ENCODE measurements around the gene RPL18A.
A peak's percentile ranks its signal among the peaks of the same experiment; 100 is the strongest.

RPL18A gene

GRCh38 chr19:17841810-17842662 is 17.7 kb upstream of the RPL18A start:
- DNase-seq = peak; percentile 31 to 55 (median 33)

- no peak for DNase-seq
Observed at GRCh38 chr19:17842663-17843291, 16.9 kb upstream of the RPL18A start.

DNA sequence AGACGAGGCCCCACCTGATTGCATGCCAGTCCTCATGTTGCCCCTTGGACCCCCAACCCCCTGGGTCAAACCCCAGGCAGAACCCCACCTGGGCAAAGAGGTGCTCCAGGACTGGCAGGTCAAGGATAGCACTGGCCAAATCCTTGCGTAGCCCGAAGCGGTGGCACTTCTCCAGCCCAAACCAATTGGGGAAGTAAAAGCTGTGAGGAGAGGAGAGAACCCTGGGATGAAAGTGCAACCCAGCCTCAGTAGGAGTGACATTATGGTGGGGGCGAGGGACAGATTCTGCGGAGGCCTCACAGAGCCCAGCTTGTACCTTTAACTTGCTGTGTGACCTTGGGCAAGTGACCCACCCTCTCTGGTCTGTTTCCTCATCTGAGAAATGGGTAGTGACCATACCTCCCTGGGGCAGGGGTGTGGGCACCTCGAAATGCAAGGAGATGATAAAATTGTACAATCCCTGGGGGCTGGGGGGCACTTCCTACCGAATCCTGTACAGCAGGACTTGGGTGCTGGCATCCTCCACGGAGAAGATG is 16.4 kb upstream of the RPL18A start:
- peak in 2 of 3 donors; percentile 23 to 33 for DNase-seq

DNA sequence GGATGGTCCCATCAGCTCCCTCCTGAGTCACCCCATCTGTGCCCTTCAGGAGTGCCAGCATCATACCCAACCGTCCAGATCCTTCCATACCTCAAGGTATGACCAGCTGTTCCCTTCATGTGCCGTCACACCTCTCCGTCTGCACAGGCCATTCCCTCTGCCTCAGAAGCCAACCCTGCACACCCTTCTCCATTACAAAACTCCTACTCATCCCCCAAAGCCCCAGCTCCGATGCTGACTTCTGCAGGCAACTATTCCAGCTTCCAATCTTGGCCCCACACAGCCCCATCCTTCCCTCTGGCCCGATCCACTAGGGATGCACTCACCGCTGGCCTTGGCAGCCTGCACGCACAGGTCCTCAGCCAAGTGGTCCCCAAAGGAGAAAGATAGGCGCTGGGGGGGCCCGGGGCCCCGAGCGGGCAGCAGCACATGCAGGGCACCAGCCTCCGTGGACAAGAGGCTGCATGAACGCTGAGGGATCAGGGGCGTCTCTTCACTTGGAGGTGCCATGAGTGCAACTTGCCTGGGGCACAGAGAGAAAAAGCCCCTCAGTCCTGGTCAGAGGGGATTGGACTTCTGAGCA is 15.7 kb upstream of the RPL18A start:
- DNase-seq = no peak

GRCh38 chr19:17846146-17846545 is 13.6 kb upstream of the RPL18A start:
- peak in 2 of 3 donors; percentile 27 to 29 for DNase-seq

DNA sequence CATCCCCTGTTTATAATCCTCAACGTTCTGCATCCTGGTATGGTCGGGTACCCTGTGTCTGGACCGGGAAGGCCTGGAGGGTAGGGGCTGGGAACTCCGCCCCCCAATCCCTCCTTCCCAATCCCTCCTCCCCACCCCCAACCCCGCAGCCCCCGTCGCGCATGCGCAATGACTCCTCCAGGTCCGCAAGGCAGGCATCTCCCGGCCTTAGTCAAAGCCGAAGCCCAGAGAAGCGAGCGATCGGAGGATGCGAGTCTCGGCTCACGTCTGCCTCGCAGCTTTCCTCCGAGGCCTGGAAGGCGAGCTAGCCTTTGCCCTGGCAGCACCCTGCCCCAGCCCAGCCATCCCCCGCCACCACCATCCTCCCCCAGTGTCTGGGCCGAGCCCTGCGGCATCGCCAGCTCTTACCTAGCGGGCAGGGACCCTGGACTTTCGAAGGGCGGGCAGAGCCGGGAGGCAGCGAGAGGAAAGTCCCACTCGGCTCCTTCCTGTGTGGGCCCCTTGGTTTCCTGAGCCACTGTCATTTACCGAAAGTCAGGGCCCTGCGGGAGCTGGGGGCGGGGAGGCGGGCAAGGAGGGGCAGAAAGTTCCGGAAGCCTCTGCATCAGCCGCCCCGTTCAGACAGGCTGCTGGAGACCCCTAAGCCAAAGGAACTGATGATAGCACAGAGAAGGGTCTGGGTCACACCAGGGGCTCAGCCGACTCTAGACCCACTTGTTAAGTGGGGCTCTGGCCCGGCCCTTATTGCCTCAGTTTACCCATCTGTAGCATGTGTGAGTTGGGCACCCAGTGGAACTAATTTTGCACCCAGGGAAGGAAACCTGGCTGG is 12.0 kb upstream of the RPL18A start, which contains the start of gene JAK3:
JAK3 (minus strand) TSS at position 445 of the 829 bp plus-strand sequence. CDS start 3,565 bp downstream, outside the sequence.
- DNase-seq = peak; percentile 74 to 87 (median 83)

- no peak for DNase-seq
Observed at GRCh38 chr19:17848595-17849292, 11.0 kb upstream of the RPL18A start.

DNA sequence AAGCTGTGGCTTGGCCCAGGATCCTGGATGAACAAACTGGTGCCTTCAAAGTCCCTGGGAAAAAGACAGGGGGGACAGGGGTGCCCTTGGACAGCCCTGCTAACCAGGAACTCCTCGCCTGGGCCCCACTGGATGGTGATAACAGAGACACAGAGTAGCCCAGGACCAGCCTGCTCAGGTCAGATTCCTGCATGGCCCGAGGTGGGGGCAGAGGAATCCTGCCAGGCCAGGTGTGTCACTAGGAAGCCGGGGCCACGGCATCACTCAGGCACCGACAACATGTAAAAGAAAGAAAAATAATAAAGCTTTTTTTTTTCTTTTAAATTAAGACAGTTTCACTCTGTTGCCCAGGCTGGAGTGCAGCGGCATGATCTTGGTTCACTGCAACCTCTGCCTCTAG is 5.6 kb upstream of the RPL18A start:
- DNase-seq = no peak

GRCh38 chr19:17855280-17856152 is 4.2 kb upstream of the RPL18A start:
- peak; percentile 84 to 89 (median 88) for DNase-seq

DNA sequence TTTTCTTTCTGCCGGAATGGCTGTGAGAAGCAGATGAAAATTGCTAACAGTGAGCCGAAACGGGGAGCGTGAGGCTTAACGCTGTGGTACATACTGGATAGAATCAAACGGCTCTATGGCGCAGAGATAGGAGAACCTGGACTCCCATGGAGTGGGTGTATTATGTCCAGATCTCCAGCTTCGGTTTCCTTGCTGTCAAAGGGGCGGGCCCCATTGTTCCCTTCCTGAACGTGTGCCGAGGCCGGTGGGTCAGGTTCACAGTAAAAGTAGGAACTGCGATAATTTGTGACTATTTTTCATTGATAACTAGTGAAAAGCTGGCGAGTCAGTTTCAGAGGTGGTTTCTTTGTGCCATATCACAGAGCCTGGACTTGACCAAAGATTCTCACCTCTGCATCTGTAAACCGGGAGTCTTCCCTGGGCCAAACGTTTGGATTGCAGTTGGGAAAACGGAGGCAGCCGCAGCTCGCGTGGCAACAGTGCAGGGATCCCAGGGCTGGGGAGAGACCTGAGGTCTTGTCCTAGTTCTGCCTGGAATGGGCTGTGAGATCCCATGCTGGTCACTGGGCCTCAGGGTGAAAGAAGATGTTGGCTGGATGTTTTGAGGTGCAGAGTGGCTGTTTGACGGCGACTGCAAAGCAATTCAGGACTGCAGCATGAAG is 752 bp downstream of the RPL18A start:
- DNase-seq = peak; percentile 42 to 64 (median 50)

GRCh38 chr19:17860993-17861360 is 1.3 kb downstream of the RPL18A start:
- no peak for DNase-seq

GRCh38 chr19:17861542-17862402 is 2.1 kb downstream of the RPL18A start:
- DNase-seq = no peak

DNA sequence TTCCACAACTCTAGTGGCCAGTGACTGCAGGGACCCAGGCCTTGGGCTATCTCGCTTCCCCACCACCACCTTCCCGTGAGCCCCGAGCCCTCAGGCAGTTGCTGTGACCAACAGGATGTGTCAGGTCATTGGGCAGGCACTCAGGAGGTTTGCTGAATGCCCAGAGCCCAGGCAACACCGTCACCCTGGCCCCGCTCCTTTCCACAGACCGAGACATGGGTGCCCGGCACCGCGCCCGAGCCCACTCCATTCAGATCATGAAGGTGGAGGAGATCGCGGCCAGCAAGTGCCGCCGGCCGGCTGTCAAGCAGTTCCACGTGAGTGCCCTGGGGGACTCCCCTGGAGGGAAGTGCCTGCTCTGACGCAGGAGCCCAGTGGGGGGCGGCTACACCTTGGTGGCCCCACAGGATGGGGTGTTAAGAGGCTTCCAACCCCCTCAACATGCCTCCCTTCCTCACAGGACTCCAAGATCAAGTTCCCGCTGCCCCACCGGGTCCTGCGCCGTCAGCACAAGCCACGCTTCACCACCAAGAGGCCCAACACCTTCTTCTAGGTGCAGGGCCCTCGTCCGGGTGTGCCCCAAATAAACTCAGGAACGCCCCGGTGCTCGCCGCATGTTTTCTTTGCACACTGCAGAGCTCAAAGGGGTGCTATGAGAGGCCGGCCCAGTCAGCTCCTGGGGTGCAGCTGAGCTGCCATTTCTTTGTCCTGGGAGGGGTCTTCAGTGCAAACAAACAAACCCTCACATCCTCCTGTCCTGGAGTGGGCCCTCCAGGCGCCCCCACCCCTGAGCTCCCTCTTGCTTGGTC is 3.2 kb downstream of the RPL18A start:
- DNase-seq = no peak

DNA sequence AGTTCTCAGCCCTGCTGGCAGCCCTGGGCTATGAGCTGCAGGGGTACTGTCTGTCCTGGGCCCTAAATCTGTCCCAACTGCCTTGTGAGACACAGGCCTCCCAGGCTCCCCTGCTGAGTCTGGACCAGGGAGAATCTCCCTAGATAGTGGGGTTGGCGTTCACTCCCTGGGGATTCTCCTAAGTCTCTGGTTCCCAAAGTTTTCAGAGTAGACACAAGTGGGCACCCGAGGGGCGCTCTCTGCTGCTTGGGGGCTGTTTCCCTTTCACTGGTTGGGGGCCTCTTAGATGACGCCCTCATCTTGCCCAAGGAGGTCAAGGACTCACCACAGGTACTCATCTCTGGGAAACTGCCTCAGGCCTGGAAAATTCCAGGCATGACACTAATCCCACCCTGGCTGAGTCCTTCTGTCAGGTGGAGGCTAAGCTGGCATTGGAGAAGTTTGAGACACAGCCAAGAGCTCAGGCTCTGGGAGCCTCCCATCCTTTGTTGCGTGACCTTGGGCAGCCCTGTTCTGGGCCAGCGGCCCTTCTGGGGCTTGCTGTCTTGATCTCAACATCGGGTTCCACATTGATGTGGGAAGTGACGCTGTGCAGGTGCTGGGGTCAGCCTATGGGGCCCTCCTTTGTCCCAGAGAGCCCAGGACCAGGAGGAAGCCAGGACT is 3.9 kb downstream of the RPL18A start:
- DNase-seq = no peak

- no peak for DNase-seq
Observed at GRCh38 chr19:17865364-17866311, 5.9 kb downstream of the RPL18A start.

- no peak for DNase-seq
Observed at GRCh38 chr19:17866312-17866963, 6.7 kb downstream of the RPL18A start.
